H1 (cell line): ENCODE data around the gene ILKAP. TPM values are rescaled to one million over a fixed set of nuclear protein-coding genes. Genes with fewer than 3 reads are reported as not detected.
A peak's percentile ranks its signal among the peaks of the same experiment; 100 is the strongest.

Source experiments
- CREB1 ChIP-seq: IDR thresholded peaks from 2 replicates; pipeline ENCODE4 v1.6.1; 2012; ENCODE audit warnings: inconsistent platforms
- E2F6 ChIP-seq: IDR thresholded peaks from 2 replicates; pipeline ENCODE4 v1.6.1; 2012; ENCODE audit warnings: inconsistent platforms
- GTF2F1 ChIP-seq: IDR thresholded peaks from 2 replicates; pipeline ENCODE4 v1.6.1; 2012; ENCODE audit warnings: low read depth, low read length, improper control_type of control experiment, borderline replicate concordance
- KDM1A ChIP-seq: fragments of 200-600, 300-600 bp; sonication (generic); IDR thresholded peaks from 2 replicates; pipeline ENCODE4 v1.7.1; 2016; ENCODE audit warnings: mild to moderate bottlenecking, low read length, borderline replicate concordance
- KDM4A ChIP-seq: IDR thresholded peaks from one replicate; pipeline ENCODE4 v1.7.1; 2012; ENCODE audit warnings: low read depth, mild to moderate bottlenecking, moderate library complexity, low read length, inconsistent platforms; ENCODE audit not compliant: severe bottlenecking
- MAX ChIP-seq: IDR thresholded peaks from 2 replicates; pipeline ENCODE4 v1.6.1; 2012; ENCODE audit warnings: inconsistent platforms
- PHF8 ChIP-seq: fragments of 200-600 bp; sonication (generic); conservative IDR thresholded peaks from 2 replicates; pipeline ENCODE4 v1.7.1; 2012; ENCODE audit warnings: low read depth, mild to moderate bottlenecking, inconsistent platforms, low read length, moderate library complexity
- POLR2AphosphoS5 ChIP-seq: IDR thresholded peaks from 2 replicates; pipeline ENCODE4 v1.6.1; 2011; ENCODE audit warnings: low read depth, low read length
- RNF2 ChIP-seq: fragments of 200-900, 300-1000 bp; sonication (generic); IDR thresholded peaks from 2 replicates; pipeline ENCODE4 v1.7.1; 2016; ENCODE audit warnings: borderline replicate concordance, low read depth, mild to moderate bottlenecking, antibody characterized with exemption, low read length; ENCODE audit not compliant: poor library complexity, severe bottlenecking; ENCODE audit errors: missing control alignments
- TAF7 ChIP-seq: optimal IDR thresholded peaks from 2 replicates; pipeline ENCODE3; 2011; ENCODE audit warnings: low read depth, mild to moderate bottlenecking, inconsistent platforms, low read length, moderate library complexity, borderline replicate concordance
- TCF12 ChIP-seq: IDR thresholded peaks from 2 replicates; pipeline ENCODE4 v1.6.1; 2011; ENCODE audit warnings: low read depth, mild to moderate bottlenecking, low read length
- USF2 ChIP-seq: IDR thresholded peaks from 2 replicates; pipeline ENCODE4 v1.6.1; 2011; ENCODE audit warnings: low read length, improper control_type of control experiment
- YY1 ChIP-seq: IDR thresholded peaks from 2 replicates; pipeline ENCODE4 v1.6.1; 2011; ENCODE audit warnings: low read depth, mild to moderate bottlenecking, low read length
- polyA plus RNA-seq, 7 experiments: library from polyadenylated mRNA; depleted of rRNA in 3 of 7; stranded (reverse) in 5 of 7; unstranded in 2 of 7; fragments of >200 nt in 5 of 7; fragments of 200-250 nt in 2 of 7; gene quantifications; 1 replicate in 5 of 7; 2 replicates in 1 of 7; 4 replicates in 1 of 7; pipeline versions ENCODE4 v1.2.1 to v1.2.3, GENCODE V29; 2011 to 2013; ENCODE audit warnings: missing spikeins in 2 of 7, mixed read lengths in 2 of 7
- total RNA-seq: library from RNA; stranded (reverse); fragmentation: NEBNext Ultra II Directional; extraction: Animal tissue kit (Norgen Biotek cat#: 25700); gene quantifications from 2 replicates; pipeline ENCODE4 v1.2.1, GENCODE V29; 2021

ILKAP gene
- total and polyA plus RNA-seq, 2 of the 8 experiments (the other 6 are each of a cell fraction or from before 2014, with no cell fraction given): 23.5 to 33.8 TPM

GRCh38 chr2:238238766-238239542 lies 35.5 kb upstream of the ILKAP start (continued):
- 0 out of 2 replicates have a peak, but pooled peaks have one; percentile 27 for TF ChIP-seq KDM1A
- TF ChIP-seq TAF7: no peak
- peak; percentile 100 for TF ChIP-seq E2F6
- TF ChIP-seq MAX: peak; percentile 100
- TF ChIP-seq KDM4A: peak; percentile 42
- no peak for TF ChIP-seq YY1
- TF ChIP-seq PHF8: no peak
- TF ChIP-seq TCF12: 0 out of 2 replicates have a peak, but pooled peaks have one; percentile 32
- TF ChIP-seq USF2: 0 out of 2 replicates have a peak, but pooled peaks have one; percentile 7
- TF ChIP-seq GTF2F1: 0 out of 2 replicates have a peak, but pooled peaks have one; percentile 45
- TF ChIP-seq RNF2: peak; percentile 70
- peak; percentile 60; the same call in 1 of the 2 replicates for TF ChIP-seq POLR2AphosphoS5
- no peak; the same call in 1 of the 2 replicates for TF ChIP-seq CREB1
